Femur (tissue), 1 donor: ENCODE data around the gene SOSTDC1.
"Not testable (repeated sequence)": the region's sequence is repeated elsewhere in the genome, so short reads cannot be mapped to it uniquely, and the experiment has no call there.

ENCODE experiments used
- DNase-seq: peaks from one replicate; pipeline ENCODE4 v3.0.0-alpha.2; 2017

Gene SOSTDC1

GRCh38 chr7:16460789-16461493 lies 4.6 kb downstream of the SOSTDC1 start:
- no peak for DNase-seq

- not testable (repeated sequence) for DNase-seq
Observed at GRCh38 chr7:16456303-16456702, 9.2 kb downstream of the SOSTDC1 start.

GRCh38 chr7:16455591-16455990 lies 9.9 kb downstream of the SOSTDC1 start:
- DNase-seq: no peak

- no peak for DNase-seq
Observed at GRCh38 chr7:16450366-16450765, 15.2 kb downstream of the SOSTDC1 start.

DNA sequence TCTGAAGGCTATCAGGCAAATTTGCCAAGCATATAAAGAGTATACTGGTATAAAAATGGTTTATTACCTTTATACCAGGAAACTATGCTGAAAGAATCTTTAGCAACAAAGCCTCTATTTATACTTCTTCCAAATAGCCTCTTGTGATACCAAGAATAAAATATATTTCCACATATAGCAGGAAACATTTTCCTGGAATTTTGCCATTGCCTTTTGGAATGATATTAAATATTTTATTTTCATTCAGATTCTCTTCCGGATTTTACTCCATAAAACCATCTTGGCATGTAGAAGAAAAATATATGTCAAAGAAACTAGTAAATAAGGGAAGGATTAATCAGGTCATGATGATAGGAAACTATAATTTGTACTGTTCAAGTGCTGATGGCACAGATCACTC lies 17.7 kb downstream of the SOSTDC1 start:
- no peak for DNase-seq

- DNase-seq: no peak
Observed at GRCh38 chr7:16446508-16446907, 19.0 kb downstream of the SOSTDC1 start.

- not testable (repeated sequence) for DNase-seq
Observed at GRCh38 chr7:16443871-16444270, 21.7 kb downstream of the SOSTDC1 start.

GRCh38 chr7:16438988-16439387 lies 26.6 kb downstream of the SOSTDC1 start:
- no peak for DNase-seq

DNA sequence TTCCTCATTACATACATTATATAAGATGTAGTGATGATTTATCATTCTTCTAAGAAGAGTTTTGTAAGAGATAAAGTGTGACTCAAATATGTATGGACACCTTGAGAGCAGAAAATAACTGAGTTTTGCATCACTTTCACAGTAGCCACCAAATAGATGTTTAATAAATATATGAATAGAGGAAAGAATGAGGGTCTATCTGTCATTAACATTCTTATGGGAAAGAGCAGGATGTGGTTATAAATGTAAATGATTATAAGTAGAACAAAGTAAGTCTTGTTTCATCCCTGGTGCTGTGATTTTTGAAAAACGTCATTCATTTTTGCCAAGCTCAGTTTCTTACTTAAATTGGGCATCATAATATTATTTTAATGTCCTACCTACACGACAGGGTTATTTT lies 29.2 kb downstream of the SOSTDC1 start:
- DNase-seq: no peak

DNA sequence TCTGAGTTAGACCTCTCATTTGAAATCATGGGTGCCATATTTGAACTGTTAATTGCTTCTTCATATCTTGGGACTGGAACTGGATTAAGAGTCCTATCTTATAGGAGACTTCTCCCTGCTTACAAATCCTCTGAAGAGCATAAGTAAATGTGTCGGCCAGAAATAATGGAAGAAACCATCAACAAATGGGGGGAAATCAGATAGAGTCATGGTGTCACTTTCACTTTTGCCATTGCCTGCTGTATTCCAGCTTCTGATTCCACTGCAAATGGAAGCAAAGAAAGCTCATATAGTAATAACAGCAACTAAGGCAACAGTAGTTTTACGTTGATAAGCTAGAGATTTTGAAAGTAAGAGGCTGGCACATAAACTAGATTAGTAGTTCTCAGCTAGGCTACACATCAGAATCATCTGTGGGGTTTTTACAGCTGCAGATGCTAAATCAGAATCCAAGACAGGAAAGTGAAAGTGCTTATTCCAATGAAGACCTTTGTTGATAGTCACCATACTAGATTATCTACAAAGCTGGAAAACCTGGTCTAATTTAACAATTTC lies 31.9 kb downstream of the SOSTDC1 start:
- DNase-seq: no peak

GRCh38 chr7:16432425-16432731 lies 33.2 kb downstream of the SOSTDC1 start:
- DNase-seq: no peak

DNA sequence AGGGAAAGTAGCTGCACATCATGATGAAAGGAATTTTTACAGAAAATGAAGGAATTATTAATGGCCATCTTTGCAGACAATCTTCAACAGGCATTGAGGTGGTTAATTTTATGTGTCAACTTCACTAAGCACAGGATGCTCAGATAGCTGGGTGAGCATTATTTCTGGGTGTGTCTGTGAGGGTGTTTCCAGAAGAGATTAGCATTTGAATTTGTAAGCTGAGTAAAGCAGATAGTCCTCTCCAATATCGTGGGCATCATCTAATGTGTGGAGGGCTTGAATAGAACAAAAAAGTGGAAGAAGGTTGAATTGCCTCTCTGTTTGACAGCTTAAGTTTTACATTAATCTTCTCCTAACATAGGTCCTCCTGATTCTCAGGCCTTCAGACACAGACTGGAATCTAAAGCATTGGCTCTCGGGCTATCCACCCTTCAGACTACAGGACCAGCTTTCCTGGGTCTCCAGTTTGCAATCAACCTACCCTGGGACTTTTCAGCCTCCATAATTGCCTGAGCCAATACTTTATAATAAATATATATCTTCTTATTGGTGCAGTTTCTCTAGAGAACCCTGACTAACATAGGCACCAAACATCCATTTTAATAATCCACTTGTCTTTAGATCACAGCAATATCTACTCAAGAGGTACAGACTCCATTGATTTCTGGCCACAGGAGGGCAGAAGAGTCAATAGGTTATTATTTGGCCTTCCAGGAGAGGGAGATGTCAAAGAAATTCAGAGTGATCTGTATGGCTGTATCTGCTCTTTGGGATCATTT lies 33.7 kb downstream of the SOSTDC1 start:
- peak; percentile 23 for DNase-seq

DNA sequence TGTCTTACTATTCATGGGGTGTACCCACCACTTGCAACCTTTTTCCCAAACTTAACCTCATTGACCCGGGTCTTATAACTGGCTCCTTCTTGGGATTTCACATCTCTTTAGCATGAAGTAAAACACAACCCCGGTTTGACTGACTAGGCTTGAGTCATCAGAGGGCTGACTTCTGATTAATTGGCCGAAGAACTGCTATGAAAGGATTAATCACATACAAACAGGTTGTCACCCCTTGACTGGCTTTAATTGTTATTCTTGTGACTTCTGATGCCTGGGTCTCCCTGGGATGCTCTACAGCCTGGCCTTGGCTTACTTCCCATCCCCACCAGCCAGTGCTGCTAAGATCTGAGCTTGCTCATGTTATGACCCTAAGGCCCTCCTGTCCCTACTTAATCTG lies 35.4 kb downstream of the SOSTDC1 start:
- DNase-seq: no peak

DNA sequence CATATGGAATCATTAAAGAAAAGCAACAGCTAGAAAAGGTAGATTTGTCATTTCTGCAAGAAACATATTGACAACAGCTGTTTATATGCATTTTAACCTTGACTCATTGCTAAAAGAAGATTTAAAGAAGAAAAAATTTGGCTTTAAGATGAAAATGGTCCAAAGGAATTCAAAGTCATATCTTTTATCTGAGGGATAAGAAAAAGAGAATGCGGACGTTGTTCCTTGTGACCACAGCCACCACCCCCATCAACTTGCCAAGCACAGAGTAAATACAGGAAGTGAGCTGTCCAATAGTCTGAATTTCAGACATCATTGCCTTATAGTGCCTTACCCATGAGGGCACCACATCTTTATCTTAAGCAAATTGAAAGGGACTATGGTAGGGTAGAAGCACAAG lies 36.9 kb downstream of the SOSTDC1 start:
- no peak for DNase-seq

DNA sequence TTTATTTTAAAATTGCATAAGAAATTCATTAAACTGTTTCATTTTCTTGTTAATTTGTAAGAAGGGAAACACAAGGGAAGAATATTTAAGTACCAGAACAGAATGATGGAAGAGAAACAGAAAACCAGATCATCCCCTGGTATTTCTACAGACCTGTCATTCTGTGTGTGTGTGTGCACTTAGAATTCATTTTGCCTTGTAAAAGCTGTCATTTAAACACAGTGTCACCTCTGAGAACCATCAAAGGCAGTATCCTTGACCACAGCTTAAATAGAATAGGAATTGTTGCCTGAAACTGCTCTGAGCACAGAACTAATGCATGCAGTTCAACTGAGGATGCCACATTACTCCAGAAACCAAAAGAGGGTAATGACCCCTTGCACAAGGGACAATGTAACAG lies 37.4 kb downstream of the SOSTDC1 start:
- DNase-seq: no peak

GRCh38 chr7:16423761-16424160 lies 41.8 kb downstream of the SOSTDC1 start:
- no peak for DNase-seq

- no peak for DNase-seq
Observed at GRCh38 chr7:16422917-16423316, 42.6 kb downstream of the SOSTDC1 start.

DNA sequence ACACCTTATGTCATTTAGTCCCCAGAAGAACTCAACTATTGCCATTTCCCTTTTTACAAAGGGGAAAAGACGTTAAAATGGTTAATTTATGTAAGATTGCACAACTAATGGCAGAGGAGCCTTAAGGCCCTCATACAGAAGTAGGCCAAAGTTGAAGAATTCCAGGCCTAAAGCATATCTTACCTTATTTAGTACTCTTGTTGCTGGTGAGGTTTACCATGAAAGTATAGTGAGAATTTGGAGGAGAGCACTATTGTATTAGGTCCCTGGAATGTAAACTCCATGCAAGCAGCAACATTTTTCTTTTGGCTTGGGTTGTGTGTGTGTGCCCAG lies 43.5 kb downstream of the SOSTDC1 start:
- DNase-seq: no peak

DNA sequence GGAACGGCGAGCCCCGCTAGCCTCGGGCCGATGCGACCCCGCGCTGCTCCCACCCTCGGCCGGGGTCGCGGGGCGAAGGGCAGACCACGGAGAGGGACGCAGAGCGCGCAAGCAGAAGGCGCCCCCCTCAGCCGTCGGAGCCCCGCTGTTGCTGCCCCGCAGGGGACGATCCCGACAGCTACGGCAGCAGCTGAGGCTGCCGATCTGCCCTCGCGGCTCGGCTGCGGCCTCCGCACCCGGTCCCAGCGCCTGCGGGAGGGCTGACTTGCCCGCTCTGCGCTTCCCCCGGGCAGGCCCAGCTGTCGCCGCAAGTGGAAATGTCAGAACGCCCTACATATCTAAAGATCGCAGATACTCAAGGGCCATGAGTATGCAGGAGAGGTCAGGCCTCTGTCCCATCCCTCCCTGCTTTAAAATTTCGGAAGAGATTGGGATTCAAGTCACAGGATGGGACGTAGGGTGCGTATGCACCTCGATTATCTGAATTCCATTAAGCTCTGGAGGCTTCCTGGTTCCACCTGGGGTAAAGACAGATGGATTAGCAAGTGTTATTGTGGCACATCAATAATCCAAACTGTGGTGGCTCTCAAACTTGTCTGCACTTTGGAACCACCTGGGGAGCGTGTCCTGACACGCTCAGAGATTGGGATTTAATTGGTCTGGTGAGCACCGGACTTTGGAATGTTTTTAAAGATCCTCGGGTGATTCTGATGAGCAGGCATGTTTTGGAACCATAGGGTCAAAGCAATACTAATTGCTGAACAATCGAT lies 44.0 kb downstream of the SOSTDC1 start, which contains the start of gene CRPPA:
Gene CRPPA, minus strand, starts transcription at position 206 of the 770 bp plus-strand sequence. CDS start 216 bp downstream, outside the sequence.
- DNase-seq: peak; percentile 66

GRCh38 chr7:16420649-16421332 lies 44.7 kb downstream of the SOSTDC1 start:
- DNase-seq: peak; percentile 92

DNA sequence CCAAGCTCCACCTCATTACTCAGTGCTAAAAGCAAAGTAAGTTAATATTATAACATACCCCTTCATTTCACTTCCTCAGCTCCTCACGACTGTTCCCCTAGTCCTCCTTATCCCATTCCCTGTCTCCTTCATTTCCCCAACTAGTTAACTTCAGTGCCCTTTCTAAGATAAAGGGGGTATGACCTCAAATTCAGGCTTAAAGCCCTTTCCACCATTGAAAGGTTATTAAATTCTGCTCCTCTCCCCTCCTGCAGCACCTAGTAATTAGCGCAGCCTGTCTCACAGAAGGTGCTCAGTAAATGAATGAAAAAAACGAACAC lies 45.2 kb downstream of the SOSTDC1 start:
- no peak for DNase-seq

DNA sequence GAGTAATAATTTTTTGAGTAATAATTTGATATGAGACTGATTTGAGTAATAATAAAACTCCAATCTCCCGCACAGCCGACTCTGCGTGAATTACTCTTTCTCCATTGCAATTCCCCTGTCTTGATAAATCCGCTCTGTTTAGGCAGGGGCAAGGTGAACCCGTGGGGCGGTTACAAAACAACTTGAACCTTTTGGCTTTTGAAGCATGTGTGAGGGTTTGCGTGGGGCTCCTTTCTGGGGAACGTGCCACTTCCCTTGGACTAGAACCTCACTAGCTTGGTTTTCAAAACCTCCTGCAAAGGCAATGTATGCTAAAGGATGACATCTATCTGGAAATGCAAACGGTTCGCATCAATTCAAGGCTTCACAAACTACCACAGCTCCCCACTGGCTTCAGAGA lies 45.7 kb downstream of the SOSTDC1 start:
- DNase-seq: no peak

- no peak for DNase-seq
Observed at GRCh38 chr7:16419126-16419525, 46.4 kb downstream of the SOSTDC1 start.
